ENCODE data around the gene SHISA7. TPM values are rescaled to one million over a fixed set of nuclear protein-coding genes. Genes with fewer than 3 reads are reported as not detected.

SHISA7 gene
- total RNA-seq, 2 donors from 2014 or later = not detected

DNA sequence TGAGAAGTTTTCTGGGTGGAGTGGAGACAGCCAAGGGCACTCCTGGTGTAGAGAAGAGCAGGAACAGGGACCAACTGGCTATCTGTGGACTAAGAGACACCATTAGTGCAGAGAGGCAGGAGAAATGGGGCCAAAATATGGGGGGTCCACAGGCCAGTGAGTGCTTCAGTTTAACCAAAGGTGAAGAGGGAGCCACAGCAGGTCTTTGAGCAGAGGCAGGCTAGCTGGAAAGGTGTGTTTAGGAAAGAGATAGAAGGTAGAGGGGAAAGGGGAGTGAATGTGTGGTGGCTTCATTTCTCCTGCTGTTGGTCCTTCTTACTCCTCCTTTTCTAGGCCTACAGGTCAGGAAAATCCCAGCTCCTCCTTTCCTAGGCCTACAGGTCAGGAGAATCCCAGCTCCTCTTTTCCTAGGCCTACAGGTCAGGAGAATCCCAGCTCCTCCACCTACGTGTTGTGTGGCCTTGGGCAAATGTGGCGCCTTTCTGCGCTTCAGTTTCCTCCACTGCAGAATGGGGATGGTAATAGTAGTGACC, 60.5 kb downstream of the SHISA7 start:
- WGBS, 2 experiments (ENCODE audit: insufficient coverage in 1 of 2, insufficient read length in 1 of 2) = 95 to 100% methylated on average over 3 of the region's 3 CpGs
- Mint-ChIP-seq H3K27ac (no peak overlapping the region), H3K36me3 (ENCODE audit: low read depth) (peaks cover 19% of the 10 kb centered on the region), H3K27me3 (ENCODE audit: insufficient read depth) (peaks cover 39% of the 10 kb centered on the region), H3K4me3 (peak overlapping the region; percentile 98), H3K9me3 (no peaks in the 10 kb centered on the region), H3K4me1 (peaks cover 22% of the 10 kb centered on the region)
- H3K36me3 ChIP-seq (ENCODE audit: control insufficient read depth, insufficient read depth, low read length) = peaks cover 13% of the 10 kb centered on the region
- no peak for DNase-seq
- H3K27ac ChIP-seq (ENCODE audit: low read depth, low read length) = no peak overlapping the region
- TF ChIP-seq, protein P1, sequence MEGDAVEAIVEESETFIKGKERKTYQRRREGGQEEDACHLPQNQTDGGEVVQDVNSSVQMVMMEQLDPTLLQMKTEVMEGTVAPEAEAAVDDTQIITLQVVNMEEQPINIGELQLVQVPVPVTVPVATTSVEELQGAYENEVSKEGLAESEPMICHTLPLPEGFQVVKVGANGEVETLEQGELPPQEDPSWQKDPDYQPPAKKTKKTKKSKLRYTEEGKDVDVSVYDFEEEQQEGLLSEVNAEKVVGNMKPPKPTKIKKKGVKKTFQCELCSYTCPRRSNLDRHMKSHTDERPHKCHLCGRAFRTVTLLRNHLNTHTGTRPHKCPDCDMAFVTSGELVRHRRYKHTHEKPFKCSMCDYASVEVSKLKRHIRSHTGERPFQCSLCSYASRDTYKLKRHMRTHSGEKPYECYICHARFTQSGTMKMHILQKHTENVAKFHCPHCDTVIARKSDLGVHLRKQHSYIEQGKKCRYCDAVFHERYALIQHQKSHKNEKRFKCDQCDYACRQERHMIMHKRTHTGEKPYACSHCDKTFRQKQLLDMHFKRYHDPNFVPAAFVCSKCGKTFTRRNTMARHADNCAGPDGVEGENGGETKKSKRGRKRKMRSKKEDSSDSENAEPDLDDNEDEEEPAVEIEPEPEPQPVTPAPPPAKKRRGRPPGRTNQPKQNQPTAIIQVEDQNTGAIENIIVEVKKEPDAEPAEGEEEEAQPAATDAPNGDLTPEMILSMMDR (conservative IDR thresholded peaks at IDR 0.05) = no peak
- no peak overlapping the region for H3K4me3 ChIP-seq (ENCODE audit: low read length)
- H3K4me1 ChIP-seq (ENCODE audit: control insufficient read depth, insufficient read depth, low read length) = peaks cover 6% of the 10 kb centered on the region
- H3K9me3 ChIP-seq (ENCODE audit: control insufficient read depth, low read length) = peaks cover 3% of the 10 kb centered on the region
- peaks cover under 1% of the 10 kb centered on the region for H3K27me3 ChIP-seq (ENCODE audit: control insufficient read depth, insufficient read depth, low read length, poor library complexity, severe bottlenecking)
- H3K9ac ChIP-seq (ENCODE audit: extremely low read depth, low read length, poor library complexity, severe bottlenecking) = no peak overlapping the region

DNA sequence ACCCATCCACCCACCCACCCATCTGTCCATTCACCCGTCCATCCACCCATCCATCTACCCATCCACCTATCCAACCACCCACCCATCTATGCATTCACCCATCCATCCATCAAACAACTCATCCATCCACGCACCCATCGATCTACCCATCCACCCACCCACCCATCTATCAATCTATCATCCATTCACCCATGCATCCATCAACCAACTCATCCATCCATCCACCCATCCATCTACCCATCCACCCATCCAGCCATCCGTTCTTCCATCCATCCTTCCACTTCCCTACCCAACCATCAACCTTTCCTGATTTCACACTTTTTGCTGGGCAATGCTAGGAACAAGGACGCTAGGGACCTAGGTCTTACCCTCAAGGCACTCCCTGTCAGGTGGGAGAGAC, 61.1 kb downstream of the SHISA7 start:
- H3K27me3 Mint-ChIP-seq (ENCODE audit: insufficient read depth) = peaks cover 42% of the 10 kb centered on the region
- Histone ChIP-seq H3K36me3 (ENCODE audit: control insufficient read depth, insufficient read depth, low read length) (peaks cover 7% of the 10 kb centered on the region), H3K9ac (ENCODE audit: extremely low read depth, low read length, poor library complexity, severe bottlenecking) (no peak overlapping the region), H3K27ac (ENCODE audit: low read depth, low read length) (no peak overlapping the region), H3K4me1 (ENCODE audit: control insufficient read depth, insufficient read depth, low read length) (peaks cover under 1% of the 10 kb centered on the region), H3K9me3 (ENCODE audit: control insufficient read depth, low read length) (peaks cover 3% of the 10 kb centered on the region), H3K27me3 (ENCODE audit: control insufficient read depth, insufficient read depth, low read length, poor library complexity, severe bottlenecking) (peaks cover 4% of the 10 kb centered on the region), H3K4me3 (ENCODE audit: low read length) (no peak overlapping the region)
- H3K9me3 Mint-ChIP-seq = no peaks in the 10 kb centered on the region
- H3K36me3 Mint-ChIP-seq (ENCODE audit: low read depth) = peaks cover 13% of the 10 kb centered on the region
- peaks cover 16% of the 10 kb centered on the region for H3K4me1 Mint-ChIP-seq
- no peak overlapping the region for H3K27ac Mint-ChIP-seq
- 89 to 93% methylated on average over 5 of the region's 5 CpGs for WGBS, 2 experiments (ENCODE audit: insufficient coverage in 1 of 2, insufficient read length in 1 of 2)
- TF ChIP-seq, protein P1 (conservative IDR thresholded peaks at IDR 0.05) = no peak
- H3K4me3 Mint-ChIP-seq = peak overlapping the region; percentile 98
- no peak for DNase-seq

DNA sequence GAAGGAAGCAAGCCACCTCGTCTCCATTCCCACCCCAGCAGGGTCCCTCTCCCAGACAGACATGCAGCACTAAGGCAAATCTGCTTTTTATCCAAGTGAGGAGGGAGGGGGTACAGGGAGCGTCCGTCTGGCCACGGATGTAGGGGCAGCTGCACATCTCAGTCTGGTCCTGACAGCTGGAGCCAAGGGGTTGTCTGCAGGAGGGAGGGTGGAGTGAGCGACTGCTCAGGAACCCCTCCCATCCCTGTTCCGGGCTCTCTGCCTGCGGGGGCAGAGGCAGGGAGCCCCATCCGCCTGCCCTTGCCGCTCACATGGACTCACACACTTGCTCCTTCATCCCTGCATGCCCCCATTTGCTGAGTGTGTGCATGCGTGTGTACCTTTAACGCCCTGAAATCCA, 63.9 kb downstream of the SHISA7 start:
- Mint-ChIP-seq H3K4me1 (peaks cover 10% of the 10 kb centered on the region), H3K9me3 (no peaks in the 10 kb centered on the region), H3K27me3 (ENCODE audit: insufficient read depth) (peaks cover 54% of the 10 kb centered on the region), H3K27ac (no peak overlapping the region), H3K4me3 (no peak overlapping the region), H3K36me3 (ENCODE audit: low read depth) (peaks cover 2% of the 10 kb centered on the region)
- Histone ChIP-seq H3K9ac (ENCODE audit: extremely low read depth, low read length, poor library complexity, severe bottlenecking) (no peak overlapping the region), H3K27ac (ENCODE audit: low read depth, low read length) (no peak overlapping the region), H3K36me3 (ENCODE audit: control insufficient read depth, insufficient read depth, low read length) (no peaks in the 10 kb centered on the region), H3K4me1 (ENCODE audit: control insufficient read depth, insufficient read depth, low read length) (peaks cover 1% of the 10 kb centered on the region), H3K9me3 (ENCODE audit: control insufficient read depth, low read length) (peaks cover 3% of the 10 kb centered on the region), H3K27me3 (ENCODE audit: control insufficient read depth, insufficient read depth, low read length, poor library complexity, severe bottlenecking) (peaks cover 4% of the 10 kb centered on the region), H3K4me3 (ENCODE audit: low read length) (no peak overlapping the region)
- whole genome bisulfite sequencing, 2 experiments (ENCODE audit: insufficient coverage in 1 of 2, insufficient read length in 1 of 2) = 72 to 93% methylated on average over 5 to 11 of the region's 11 CpGs
- TF ChIP-seq, protein P1 (conservative IDR thresholded peaks at IDR 0.05) = no peak
- no peak for DNase-seq

Other genes with a start within 250 kb of the SHISA7 start
- not detected for gene PTPRH, start 233.8 kb downstream of the SHISA7 start, total RNA-seq
- gene TMEM86B, start 214.5 kb downstream of the SHISA7 start, total RNA-seq = 1 to 10 TPM; 2.9 to 5.9 TPM
- 10 to 100 TPM; 74.8 to 79.9 TPM for gene PPP6R1, start 184.3 kb downstream of the SHISA7 start, total RNA-seq
- 10 to 100 TPM; 43.7 to 48.5 TPM for gene HSPBP1, start 163.2 kb downstream of the SHISA7 start, total RNA-seq
- gene BRSK1, start 159.3 kb downstream of the SHISA7 start, total RNA-seq = 10 to 100 TPM; 75.9 to 91.4 TPM
- gene TMEM150B, start 118.0 kb downstream of the SHISA7 start, total RNA-seq = under 1 TPM; 0.73 to 0.95 TPM
- 10 to 100 TPM; 73.1 to 80.6 TPM for gene KMT5C, start 103.4 kb downstream of the SHISA7 start, total RNA-seq
- under 1 TPM; 0.75 to 0.84 TPM for gene COX6B2, start 88.6 kb downstream of the SHISA7 start, total RNA-seq
- gene GARIN5B, start 80.0 kb downstream of the SHISA7 start, total RNA-seq = under 1 TPM; 0.09 to 0.11 TPM
- gene IL11, start 72.8 kb downstream of the SHISA7 start, total RNA-seq = 1 to 10 TPM in 1 of 2 donors, under 1 TPM in 1; 0.91 to 1.7 TPM
- gene TMEM190, start 66.5 kb downstream of the SHISA7 start, total RNA-seq = 1 to 10 TPM in 1 of 2 donors, not detected in 1; 1.2 TPM
- gene TMEM238, start 59.0 kb downstream of the SHISA7 start, total RNA-seq = 1 to 10 TPM; 3.9 to 4.4 TPM
- 1,000 to 10,000 TPM; 1,672 to 1,902 TPM for gene RPL28, start 57.4 kb downstream of the SHISA7 start, total RNA-seq
- 100 to 1,000 TPM; 202 to 246 TPM for gene UBE2S, start 35.5 kb downstream of the SHISA7 start, total RNA-seq
- 10 to 100 TPM; 35.9 to 39.2 TPM for gene ISOC2, start 18.3 kb upstream of the SHISA7 start, total RNA-seq
- 1 to 10 TPM in 1 of 2 donors, under 1 TPM in 1; 0.62 to 2.3 TPM for gene C19orf85, start 21.5 kb upstream of the SHISA7 start, total RNA-seq
- gene ZNF628, start 33.3 kb upstream of the SHISA7 start, total RNA-seq = 10 to 100 TPM in 1 of 2 donors, 1 to 10 TPM in 1; 9.9 to 12.6 TPM
- 10 to 100 TPM; 51.3 to 67.1 TPM for gene NAT14, start 41.9 kb upstream of the SHISA7 start, total RNA-seq
- gene SSC5D, start 45.1 kb upstream of the SHISA7 start, total RNA-seq = 1 to 10 TPM; 1.4 to 2.4 TPM
- 1 to 10 TPM; 3.3 to 6.6 TPM for gene SBK2, start 93.8 kb upstream of the SHISA7 start, total RNA-seq
- gene SBK3, start 102.2 kb upstream of the SHISA7 start, total RNA-seq = 1 to 10 TPM in 1 of 2 donors, under 1 TPM in 1; 0.48 to 1.4 TPM
- gene ZNF579, start 137.5 kb upstream of the SHISA7 start, total RNA-seq = 10 to 100 TPM; 27.5 to 30.7 TPM
- 10 to 100 TPM; 19.7 to 21.1 TPM for gene FIZ1, start 156.2 kb upstream of the SHISA7 start, total RNA-seq
- 1 to 10 TPM; 5.0 to 5.8 TPM for gene ZNF524, start 157.0 kb upstream of the SHISA7 start, total RNA-seq
- 10 to 100 TPM; 14.5 to 14.9 TPM for gene ZNF865, start 162.3 kb upstream of the SHISA7 start, total RNA-seq
- gene ZNF784, start 181.3 kb upstream of the SHISA7 start, total RNA-seq = 10 to 100 TPM in 1 of 2 donors, 1 to 10 TPM in 1; 7.2 to 10.7 TPM
- 10 to 100 TPM; 27.3 to 38.6 TPM for gene ZNF580, start 197.7 kb upstream of the SHISA7 start, total RNA-seq
- 10 to 100 TPM; 47.2 to 48.7 TPM for gene ZNF581, start 200.3 kb upstream of the SHISA7 start, total RNA-seq
- gene CCDC106, start 204.9 kb upstream of the SHISA7 start, total RNA-seq = 10 to 100 TPM; 18.0 to 24.9 TPM
- gene U2AF2, start 211.7 kb upstream of the SHISA7 start, total RNA-seq = 100 to 1,000 TPM; 264 to 293 TPM
- gene EPN1, start 231.9 kb upstream of the SHISA7 start, total RNA-seq = 100 to 1,000 TPM; 148 to 149 TPM

Data from endodermal cell (in vitro differentiated cells).